PFSK-1 (cell line): ENCODE results near the gene F5.

Experiments used
- FOXP2 ChIP-seq: optimal IDR thresholded peaks from 2 replicates; pipeline ENCODE3; 2011; ENCODE audit warnings: borderline replicate concordance, control low read depth, inconsistent platforms; ENCODE audit not compliant: insufficient read depth; ENCODE audit errors: extremely low read length, extremely low read depth
- POLR2AphosphoS5 ChIP-seq: IDR thresholded peaks from 2 replicates; pipeline ENCODE4 v1.6.1; 2012; ENCODE audit warnings: low read depth, mild to moderate bottlenecking, control low read depth, low read length, moderate library complexity
- REST ChIP-seq, 2 experiments: IDR thresholded peaks; 2 replicates each; pipeline versions ENCODE4 v1.6.1 to v1.8.0; 2011 to 2012; ENCODE audit warnings: low read depth in 2 of 2, low read length in 2 of 2, control low read depth in 1 of 2, inconsistent platforms in 1 of 2, mild to moderate bottlenecking in 1 of 2, moderate library complexity in 1 of 2; ENCODE audit not compliant: insufficient read depth in 1 of 2
- SIN3A ChIP-seq: IDR thresholded peaks from 2 replicates; pipeline ENCODE4 v1.6.1; 2012; ENCODE audit warnings: mild to moderate bottlenecking, low read length, moderate library complexity, borderline replicate concordance; ENCODE audit not compliant: insufficient read depth
- TAF1 ChIP-seq: IDR thresholded peaks from 2 replicates; pipeline ENCODE4 v1.6.1; 2012; ENCODE audit warnings: low read length, control low read depth, borderline replicate concordance; ENCODE audit not compliant: insufficient read depth

- no peak for TF ChIP-seq POLR2AphosphoS5
- TF ChIP-seq FOXP2: no peak
- no peak for TF ChIP-seq REST (IDR thresholded peaks at IDR 0.05; ENCODE audit: insufficient read depth in 1 of 2, low read depth in 2 of 2, low read length in 2 of 2)
- no peak for TF ChIP-seq TAF1
- TF ChIP-seq SIN3A: no peak
Observed at GRCh38 chr1:169576935-169577331, 9.3 kb downstream of the F5 start.
